Measurements from ENCODE around the gene MRM3. TPM values are rescaled to one million over a fixed set of nuclear protein-coding genes. Genes with fewer than 3 reads are reported as not detected.
"Not testable (repeated sequence)": the region's sequence is repeated elsewhere in the genome, so short reads cannot be mapped to it uniquely, and the experiment has no call there.

Gene MRM3
- total and polyA plus RNA-seq, 2 donors (not counting 1 experiment from before 2014, with no cell fraction given) = 11.6 to 20.9 TPM

- H3K4me3 Mint-ChIP-seq = no peak overlapping the region
- H3K4me3 ChIP-seq (ENCODE audit: control extremely low read depth in 1 of 5, extremely low read depth in 1 of 5, insufficient read depth in 1 of 5, low read depth in 2 of 5, low read length in 4 of 5) = no peak overlapping the region
- no peak overlapping the region for H3K27ac ChIP-seq (ENCODE audit: low read length in 2 of 2)
- H3K36me3 ChIP-seq (replicated peaks in 1 of 2; ENCODE audit: control extremely low read depth in 1 of 2, control insufficient read depth in 1 of 2, extremely low read depth in 1 of 2, insufficient read depth in 2 of 2, low read length in 1 of 2) = peaks cover 0 to 46% of the 10 kb centered on the region in 2 experiments
- H4K20me1 ChIP-seq (ENCODE audit: control insufficient read depth, insufficient read depth, low read length, poor library complexity, severe bottlenecking) = peaks cover 35% of the 10 kb centered on the region
- H3K27me3 ChIP-seq (replicated peaks in 1 of 4; ENCODE audit: control extremely low read depth in 1 of 4, control insufficient read depth in 3 of 4, insufficient read depth in 4 of 4, low read length in 3 of 4) = no peaks in the 10 kb centered on the region
- no peaks in the 10 kb centered on the region for H3K9me3 Mint-ChIP-seq (ENCODE audit: insufficient read depth)
- DNase-seq = no peak
- ATAC-seq (ENCODE audit: low read depth) = no peak
- 81% methylated on average over 6 of the region's 9 CpGs for WGBS (ENCODE audit: insufficient coverage)
- H2AFZ ChIP-seq (ENCODE audit: insufficient read depth, low read depth, low read length, poor library complexity, severe bottlenecking) = no peak overlapping the region
- ChIA-PET CTCF (no interaction called here), POLR2A (no interaction called here)
- no peaks in the 10 kb centered on the region for H3K9me3 ChIP-seq (ENCODE audit: control extremely low read depth in 1 of 3, control insufficient read depth in 2 of 3, insufficient read depth in 1 of 3, low read length in 2 of 3)
- intact Hi-C loops (cut with micrococcal nuclease) = no loop called here
- peaks cover 17% of the 10 kb centered on the region in 2 donors for H3K4me1 ChIP-seq (ENCODE audit: control insufficient read depth in 2 of 2, insufficient read depth in 2 of 2, low read length in 2 of 2)
- H3K4me2 ChIP-seq (replicated peaks; ENCODE audit: low read depth, low read length, poor library complexity, severe bottlenecking) = no peak overlapping the region
- no peak overlapping the region for H3K27ac Mint-ChIP-seq
- peaks cover 31% of the 10 kb centered on the region for H3K79me2 ChIP-seq (ENCODE audit: control insufficient read depth, insufficient read depth, low read length)
- H3K4me1 Mint-ChIP-seq = peaks cover 27% of the 10 kb centered on the region
- H3K27me3 Mint-ChIP-seq = no peaks in the 10 kb centered on the region
- no peak overlapping the region for H3K9ac ChIP-seq (ENCODE audit: low read length)
- TF ChIP-seq EZH2 (IDR thresholded peaks at IDR 0.05; ENCODE audit: borderline replicate concordance, insufficient read depth, low read depth, low read length, poor library complexity, severe bottlenecking) (no peak), CTCF (IDR thresholded peaks at IDR 0.05) (no peak)
Observed at GRCh38 chr17:746181-746580, 36.0 kb upstream of the MRM3 start.

- Histone ChIP-seq H3K27me3 (replicated peaks in 1 of 4; ENCODE audit: control extremely low read depth in 1 of 4, control insufficient read depth in 3 of 4, insufficient read depth in 4 of 4, low read length in 3 of 4) (no peaks in the 10 kb centered on the region), H3K4me3 (ENCODE audit: control extremely low read depth in 1 of 5, extremely low read depth in 1 of 5, insufficient read depth in 1 of 5, low read depth in 2 of 5, low read length in 4 of 5) (no peak overlapping the region), H3K9me3 (ENCODE audit: control extremely low read depth in 1 of 3, control insufficient read depth in 2 of 3, insufficient read depth in 1 of 3, low read length in 2 of 3) (no peaks in the 10 kb centered on the region), H3K36me3 (replicated peaks in 1 of 2; ENCODE audit: control extremely low read depth in 1 of 2, control insufficient read depth in 1 of 2, extremely low read depth in 1 of 2, insufficient read depth in 2 of 2, low read length in 1 of 2) (peaks cover 0 to 46% of the 10 kb centered on the region in 2 experiments), H3K4me2 (replicated peaks; ENCODE audit: low read depth, low read length, poor library complexity, severe bottlenecking) (no peak overlapping the region), H3K9ac (ENCODE audit: low read length) (no peak overlapping the region), H4K20me1 (ENCODE audit: control insufficient read depth, insufficient read depth, low read length, poor library complexity, severe bottlenecking) (peaks cover 37% of the 10 kb centered on the region), H2AFZ (ENCODE audit: insufficient read depth, low read depth, low read length, poor library complexity, severe bottlenecking) (no peak overlapping the region), H3K79me2 (ENCODE audit: control insufficient read depth, insufficient read depth, low read length) (peaks cover 40% of the 10 kb centered on the region), H3K27ac (ENCODE audit: low read length in 2 of 2) (no peak overlapping the region), H3K4me1 (ENCODE audit: control insufficient read depth in 2 of 2, insufficient read depth in 2 of 2, low read length in 2 of 2) (peaks cover 18 to 21% of the 10 kb centered on the region in 2 donors)
- DNase-seq (no peak), ATAC-seq (ENCODE audit: low read depth) (no peak)
- no peaks in the 10 kb centered on the region for H3K27me3 Mint-ChIP-seq
- 94% methylated on average over 35 of the region's 38 CpGs for WGBS (ENCODE audit: insufficient coverage)
- H3K9me3 Mint-ChIP-seq (ENCODE audit: insufficient read depth) = no peaks in the 10 kb centered on the region
- H3K27ac Mint-ChIP-seq = no peak overlapping the region
- peaks cover 29% of the 10 kb centered on the region for H3K4me1 Mint-ChIP-seq
- no peak overlapping the region for H3K4me3 Mint-ChIP-seq
- TF ChIP-seq CTCF (IDR thresholded peaks at IDR 0.05) = no peak
- no peak for TF ChIP-seq EZH2 (IDR thresholded peaks at IDR 0.05; ENCODE audit: borderline replicate concordance, insufficient read depth, low read depth, low read length, poor library complexity, severe bottlenecking)
- CTCF ChIA-PET = interaction anchor here (1.4 kb wide), 1 partner anchor 46 kb away, joined by 3 read pairs; no protein-coding TSS in a partner anchor
- POLR2A ChIA-PET = interaction anchor here (0.5 kb wide), 1 partner anchor 79 kb away, joined by 3 read pairs; no protein-coding TSS in a partner anchor
- intact Hi-C loops (cut with micrococcal nuclease) = no loop called here
Observed at GRCh38 chr17:746783-747629, 35.1 kb upstream of the MRM3 start.

GRCh38 chr17:748604-749003 lies 33.5 kb upstream of the MRM3 start:
- not testable (repeated sequence) for H3K4me3 Mint-ChIP-seq
- CTCF ChIA-PET = interaction anchor here (1.4 kb wide), 1 partner anchor 48 kb away, joined by 3 read pairs; no protein-coding TSS in a partner anchor

More at GRCh38 chr17:748604-749003, 33.5 kb upstream of the MRM3 start:
- H3K27me3 Mint-ChIP-seq; intact Hi-C loops (cut with micrococcal nuclease); POLR2A ChIA-PET; H3K27ac Mint-ChIP-seq; H3K9ac ChIP-seq (ENCODE audit: low read length); H2AFZ ChIP-seq (ENCODE audit: insufficient read depth, low read depth, low read length, poor library complexity, severe bottlenecking); H3K9me3 ChIP-seq (ENCODE audit: control extremely low read depth in 1 of 3, control insufficient read depth in 2 of 3, insufficient read depth in 1 of 3, low read length in 2 of 3); H3K4me2 ChIP-seq (replicated peaks; ENCODE audit: low read depth, low read length, poor library complexity, severe bottlenecking); H3K9me3 Mint-ChIP-seq (ENCODE audit: insufficient read depth); H3K27ac ChIP-seq (ENCODE audit: low read length in 2 of 2); H3K27me3 ChIP-seq (replicated peaks in 1 of 4; ENCODE audit: control extremely low read depth in 1 of 4, control insufficient read depth in 3 of 4, insufficient read depth in 4 of 4, low read length in 3 of 4); ATAC-seq (ENCODE audit: low read depth); H3K4me3 ChIP-seq (ENCODE audit: control extremely low read depth in 1 of 5, extremely low read depth in 1 of 5, insufficient read depth in 1 of 5, low read depth in 2 of 5, low read length in 4 of 5); DNase-seq: not testable (repeated sequence)
- peaks cover 40% of the 10 kb centered on the region for H3K79me2 ChIP-seq (ENCODE audit: control insufficient read depth, insufficient read depth, low read length)
- H3K4me1 Mint-ChIP-seq = peaks cover 38% of the 10 kb centered on the region
- peaks cover 18 to 27% of the 10 kb centered on the region in 2 donors for H3K4me1 ChIP-seq (ENCODE audit: control insufficient read depth in 2 of 2, insufficient read depth in 2 of 2, low read length in 2 of 2)
- H3K36me3 ChIP-seq (replicated peaks in 1 of 2; ENCODE audit: control extremely low read depth in 1 of 2, control insufficient read depth in 1 of 2, extremely low read depth in 1 of 2, insufficient read depth in 2 of 2, low read length in 1 of 2) = peaks cover 0 to 45% of the 10 kb centered on the region in 2 experiments
- peaks cover 37% of the 10 kb centered on the region for H4K20me1 ChIP-seq (ENCODE audit: control insufficient read depth, insufficient read depth, low read length, poor library complexity, severe bottlenecking)
- WGBS (ENCODE audit: insufficient coverage) = 95% methylated on average over 3 of the region's 4 CpGs

Measured in B cell (primary cell).